Measurements from ENCODE around the gene RNF167.

The RNF167 gene

GRCh38 chr17:4947010-4947410 is 6.9 kb downstream of the RNF167 start:
- Histone ChIP-seq H3K4me1 (ENCODE audit: control extremely low read depth in 1 of 4, control insufficient read depth in 4 of 4, insufficient read depth in 4 of 4, low read length in 3 of 4) (peaks cover 30 to 78% (median 74%) of the 10 kb centered on the region in 4 experiments), H3K27me3 (replicated peaks in 2 of 5; ENCODE audit: control insufficient read depth in 4 of 5, insufficient read depth in 5 of 5, low read length in 4 of 5) (no peaks in the 10 kb centered on the region), H3K9me3 (ENCODE audit: control extremely low read depth in 1 of 5, control insufficient read depth in 4 of 5, insufficient read depth in 2 of 5, low read depth in 1 of 5, low read length in 4 of 5) (no peaks in the 10 kb centered on the region), H3K27ac (ENCODE audit: insufficient read depth in 1 of 2, low read depth in 1 of 2, low read length in 2 of 2, poor library complexity in 1 of 2, severe bottlenecking in 2 of 2) (peak overlapping the region; percentile 33 to 87), H3K4me3 (ENCODE audit: control insufficient read depth in 1 of 7, extremely low read depth in 1 of 7, insufficient read depth in 4 of 7, low read depth in 2 of 7, low read length in 6 of 7) (peak overlapping the region; percentile 8 to 98 (median 90)), H3K36me3 (ENCODE audit: control insufficient read depth in 4 of 4, insufficient read depth in 4 of 4, low read length in 3 of 4) (peaks cover 0 to 45% (median 29%) of the 10 kb centered on the region in 4 experiments)
- no peak for DNase-seq
- ChIA-PET POLR2A (interaction anchor here (1.1 to 1.3 kb wide), 2 partner anchors 21 to 48 kb away, joined by 4 read pairs; partner anchors contain the start of genes C17orf107 and SPAG7), CTCF (interaction anchor here (1.1 to 1.7 kb wide), 8 partner anchors 8 to 114 kb away, joined by 3 to 8 read pairs (median 4); no protein-coding TSS in a partner anchor)
- WGBS (ENCODE audit: insufficient coverage): 0% methylated on average over 5 of the region's 7 CpGs

- Histone ChIP-seq H3K9me3 (ENCODE audit: control extremely low read depth in 1 of 5, control insufficient read depth in 4 of 5, insufficient read depth in 2 of 5, low read depth in 1 of 5, low read length in 4 of 5) (no peaks in the 10 kb centered on the region), H3K27ac (ENCODE audit: insufficient read depth in 1 of 2, low read depth in 1 of 2, low read length in 2 of 2, poor library complexity in 1 of 2, severe bottlenecking in 2 of 2) (peak overlapping the region; percentile 70 to 87), H3K4me1 (ENCODE audit: control extremely low read depth in 1 of 4, control insufficient read depth in 4 of 4, insufficient read depth in 4 of 4, low read length in 3 of 4) (peaks cover 30 to 73% (median 68%) of the 10 kb centered on the region in 4 experiments), H3K36me3 (ENCODE audit: control insufficient read depth in 4 of 4, insufficient read depth in 4 of 4, low read length in 3 of 4) (peaks cover 0 to 39% (median 26%) of the 10 kb centered on the region in 4 experiments), H3K4me3 (ENCODE audit: control insufficient read depth in 1 of 7, extremely low read depth in 1 of 7, insufficient read depth in 4 of 7, low read depth in 2 of 7, low read length in 6 of 7) (peak overlapping the region; percentile 72 to 98 (median 94)), H3K27me3 (replicated peaks in 2 of 5; ENCODE audit: control insufficient read depth in 4 of 5, insufficient read depth in 5 of 5, low read length in 4 of 5) (no peaks in the 10 kb centered on the region)
- ChIA-PET CTCF (interaction anchor here (1.1 to 1.7 kb wide), 8 partner anchors 8 to 113 kb away, joined by 3 to 8 read pairs (median 4); no protein-coding TSS in a partner anchor), POLR2A (interaction anchor here (1.0 to 3.0 kb wide), 3 partner anchors 8 to 48 kb away, joined by 3 to 17 read pairs (median 4); partner anchors contain the start of genes C17orf107, RNF167 and SLC25A11)
- peak in 2 of 3 donors; percentile 52 to 57 for DNase-seq
- under 1% methylated on average over 22 of the region's 56 CpGs for WGBS (ENCODE audit: insufficient coverage)
These were observed 7.5 kb downstream of the RNF167 start for GRCh38 chr17:4947411-4948165.

GRCh38 chr17:4948166-4948930 is 8.3 kb downstream of the RNF167 start, which contains the start of gene PFN1:
TSS of gene PFN1 (minus strand) at chr17:4948530. CDS start at chr17:4948394, 136 bp downstream.
- Histone ChIP-seq H3K27me3 (replicated peaks in 2 of 5; ENCODE audit: control insufficient read depth in 4 of 5, insufficient read depth in 5 of 5, low read length in 4 of 5) (no peaks in the 10 kb centered on the region), H3K4me3 (ENCODE audit: control insufficient read depth in 1 of 7, extremely low read depth in 1 of 7, insufficient read depth in 4 of 7, low read depth in 2 of 7, low read length in 6 of 7) (peak within 1 kb of the TSS; percentile 72 to 98 (median 94)), H3K9me3 (ENCODE audit: control extremely low read depth in 1 of 5, control insufficient read depth in 4 of 5, insufficient read depth in 2 of 5, low read depth in 1 of 5, low read length in 4 of 5) (no peaks in the 10 kb centered on the region), H3K27ac (ENCODE audit: insufficient read depth in 1 of 2, low read depth in 1 of 2, low read length in 2 of 2, poor library complexity in 1 of 2, severe bottlenecking in 2 of 2) (peak within 1 kb of the TSS; percentile 74 to 87), H3K4me1 (ENCODE audit: control extremely low read depth in 1 of 4, control insufficient read depth in 4 of 4, insufficient read depth in 4 of 4, low read length in 3 of 4) (peaks cover 27 to 65% (median 61%) of the 10 kb centered on the region in 4 experiments), H3K36me3 (ENCODE audit: control insufficient read depth in 4 of 4, insufficient read depth in 4 of 4, low read length in 3 of 4) (peaks cover 0 to 31% (median 19%) of the 10 kb centered on the region in 4 experiments)
- peak; percentile 93 to 96 (median 95) for DNase-seq
- ChIA-PET POLR2A (interaction anchor here (1.0 to 3.0 kb wide), 3 partner anchors 9 to 19 kb away, joined by 3 to 17 read pairs (median 4); partner anchors contain the start of genes RNF167 and SLC25A11), CTCF (interaction anchor here (1.3 to 1.6 kb wide), 3 partner anchors 9 to 39 kb away, joined by 3 to 5 read pairs (median 4); partner anchors contain the start of genes RNF167 and SLC25A11)
- WGBS (ENCODE audit: insufficient coverage): 0% methylated on average over 37 of the region's 59 CpGs

GRCh38 chr17:4948931-4949320 is 8.9 kb downstream of the RNF167 start:
- peaks cover 24 to 59% (median 55%) of the 10 kb centered on the region in 4 experiments for H3K4me1 ChIP-seq (ENCODE audit: control extremely low read depth in 1 of 4, control insufficient read depth in 4 of 4, insufficient read depth in 4 of 4, low read length in 3 of 4)
- DNase-seq: peak; percentile 83 to 88 (median 84)
- H3K4me3 ChIP-seq (ENCODE audit: control insufficient read depth in 1 of 7, extremely low read depth in 1 of 7, insufficient read depth in 4 of 7, low read depth in 2 of 7, low read length in 6 of 7): peak overlapping the region; percentile 37 to 98 (median 90)

GRCh38 chr17:4949321-4950074 is 9.4 kb downstream of the RNF167 start:
- CTCF ChIA-PET: interaction anchor here (1.0 to 8.0 kb wide), 4 partner anchors 10 to 40 kb away, joined by 3 to 35 read pairs (median 4); partner anchors contain the start of genes RNF167 and SLC25A11

More at GRCh38 chr17:4948931-4949320, 8.9 kb downstream of the RNF167 start:
- ChIA-PET CTCF (interaction anchor here (1.4 to 1.6 kb wide), 2 partner anchors 9 to 11 kb away, joined by 3 to 5 read pairs; partner anchors contain the start of genes RNF167 and SLC25A11), POLR2A (interaction anchor here (1.0 to 3.0 kb wide), 3 partner anchors 9 to 18 kb away, joined by 3 to 17 read pairs (median 4); partner anchors contain the start of genes RNF167 and SLC25A11)
- no peaks in the 10 kb centered on the region for H3K9me3 ChIP-seq (ENCODE audit: control extremely low read depth in 1 of 5, control insufficient read depth in 4 of 5, insufficient read depth in 2 of 5, low read depth in 1 of 5, low read length in 4 of 5)
- peak overlapping the region; percentile 74 to 87 for H3K27ac ChIP-seq (ENCODE audit: insufficient read depth in 1 of 2, low read depth in 1 of 2, low read length in 2 of 2, poor library complexity in 1 of 2, severe bottlenecking in 2 of 2)
- peaks cover 0 to 30% (median 17%) of the 10 kb centered on the region in 4 experiments for H3K36me3 ChIP-seq (ENCODE audit: control insufficient read depth in 4 of 4, insufficient read depth in 4 of 4, low read length in 3 of 4)
- no peaks in the 10 kb centered on the region for H3K27me3 ChIP-seq (replicated peaks in 2 of 5; ENCODE audit: control insufficient read depth in 4 of 5, insufficient read depth in 5 of 5, low read length in 4 of 5)
- WGBS (ENCODE audit: insufficient coverage): 0% methylated on average over 17 of the region's 40 CpGs

More at GRCh38 chr17:4949321-4950074, 9.4 kb downstream of the RNF167 start:
- H3K27ac ChIP-seq (ENCODE audit: insufficient read depth in 1 of 2, low read depth in 1 of 2, low read length in 2 of 2, poor library complexity in 1 of 2, severe bottlenecking in 2 of 2): peak overlapping the region; percentile 74 to 87
- H3K4me1 ChIP-seq (ENCODE audit: control extremely low read depth in 1 of 4, control insufficient read depth in 4 of 4, insufficient read depth in 4 of 4, low read length in 3 of 4): peaks cover 22 to 54% (median 49%) of the 10 kb centered on the region in 4 experiments
- POLR2A ChIA-PET: interaction anchor here (1.0 to 3.0 kb wide), 2 partner anchors 10 to 15 kb away, joined by 4 to 17 read pairs; partner anchors contain the start of genes RNF167 and SLC25A11
- H3K9me3 ChIP-seq (ENCODE audit: control extremely low read depth in 1 of 5, control insufficient read depth in 4 of 5, insufficient read depth in 2 of 5, low read depth in 1 of 5, low read length in 4 of 5): no peaks in the 10 kb centered on the region
- H3K4me3 ChIP-seq (ENCODE audit: control insufficient read depth in 1 of 7, extremely low read depth in 1 of 7, insufficient read depth in 4 of 7, low read depth in 2 of 7, low read length in 6 of 7): peak overlapping the region; percentile 27 to 98 (median 90)
- H3K27me3 ChIP-seq (replicated peaks in 2 of 5; ENCODE audit: control insufficient read depth in 4 of 5, insufficient read depth in 5 of 5, low read length in 4 of 5): no peaks in the 10 kb centered on the region
- 0% methylated on average over 38 of the region's 75 CpGs for WGBS (ENCODE audit: insufficient coverage)
- peak; percentile 86 to 92 (median 90) for DNase-seq
- peaks cover 0 to 26% (median 15%) of the 10 kb centered on the region in 4 experiments for H3K36me3 ChIP-seq (ENCODE audit: control insufficient read depth in 4 of 4, insufficient read depth in 4 of 4, low read length in 3 of 4)

Measured in common myeloid progenitor, CD34-positive (primary cell).